ENCODE data around the gene ZNF667.

The ZNF667 gene

DNA sequence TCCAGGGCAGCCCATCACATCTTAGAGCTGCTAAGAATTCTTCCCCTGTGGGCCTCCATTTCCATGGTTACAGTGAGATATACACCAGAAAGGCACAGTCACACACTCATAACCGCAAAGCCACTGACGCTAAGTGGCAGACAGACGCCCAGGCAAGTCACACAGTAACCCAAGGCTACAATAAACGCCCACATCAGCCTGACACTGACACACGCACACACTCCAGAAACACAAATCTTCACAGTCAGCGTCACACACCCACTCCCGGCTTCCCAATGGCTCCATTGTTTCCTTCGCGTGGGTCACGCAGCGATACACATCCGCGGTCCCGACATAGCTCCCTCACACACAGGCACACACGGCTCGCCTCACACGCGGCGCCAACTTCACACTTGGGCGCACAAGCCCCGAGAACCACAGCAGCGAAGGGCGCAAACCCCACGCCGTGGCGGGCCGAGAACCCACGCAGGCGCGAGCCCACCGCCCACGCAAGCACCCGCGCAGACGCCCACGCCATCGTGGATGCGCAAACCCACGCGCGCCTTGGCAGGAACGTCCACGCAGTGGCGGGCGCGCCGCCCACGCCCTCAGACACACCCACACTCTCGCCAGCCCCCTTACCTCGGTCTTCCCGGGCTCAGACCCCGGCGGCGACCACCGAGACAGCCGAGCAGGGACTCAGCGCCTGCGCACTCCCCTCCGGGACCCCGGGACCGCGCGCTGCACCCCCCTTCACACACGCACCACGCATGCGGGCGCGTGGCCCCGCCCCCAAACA is at the start of gene ZNF667:
Gene ZNF667 (minus strand): TSS at position 695 of the 778 bp plus-strand sequence. CDS start 14,975 bp downstream, outside the sequence.
- DNase-seq: peak; percentile 37

DNA sequence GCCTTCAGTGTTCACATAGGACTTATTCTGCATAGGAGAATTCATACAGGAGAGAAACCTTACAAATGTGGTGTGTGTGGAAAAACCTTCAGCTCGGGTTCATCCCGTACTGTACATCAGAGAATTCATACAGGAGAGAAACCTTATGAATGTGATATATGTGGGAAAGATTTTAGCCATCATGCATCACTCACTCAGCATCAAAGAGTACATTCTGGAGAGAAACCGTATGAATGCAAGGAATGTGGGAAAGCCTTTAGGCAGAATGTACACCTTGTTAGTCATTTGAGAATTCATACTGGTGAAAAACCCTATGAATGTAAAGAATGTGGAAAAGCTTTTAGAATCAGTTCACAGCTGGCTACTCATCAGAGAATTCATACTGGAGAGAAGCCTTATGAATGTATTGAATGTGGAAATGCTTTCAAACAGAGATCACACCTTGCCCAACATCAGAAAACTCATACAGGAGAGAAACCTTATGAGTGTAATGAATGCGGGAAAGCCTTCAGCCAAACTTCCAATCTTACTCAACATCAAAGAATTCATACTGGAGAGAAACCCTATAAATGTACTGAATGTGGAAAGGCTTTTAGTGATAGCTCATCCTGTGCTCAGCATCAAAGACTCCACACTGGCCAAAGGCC is 48.2 kb upstream of the ZNF667 start:
- no peak for DNase-seq

DNA sequence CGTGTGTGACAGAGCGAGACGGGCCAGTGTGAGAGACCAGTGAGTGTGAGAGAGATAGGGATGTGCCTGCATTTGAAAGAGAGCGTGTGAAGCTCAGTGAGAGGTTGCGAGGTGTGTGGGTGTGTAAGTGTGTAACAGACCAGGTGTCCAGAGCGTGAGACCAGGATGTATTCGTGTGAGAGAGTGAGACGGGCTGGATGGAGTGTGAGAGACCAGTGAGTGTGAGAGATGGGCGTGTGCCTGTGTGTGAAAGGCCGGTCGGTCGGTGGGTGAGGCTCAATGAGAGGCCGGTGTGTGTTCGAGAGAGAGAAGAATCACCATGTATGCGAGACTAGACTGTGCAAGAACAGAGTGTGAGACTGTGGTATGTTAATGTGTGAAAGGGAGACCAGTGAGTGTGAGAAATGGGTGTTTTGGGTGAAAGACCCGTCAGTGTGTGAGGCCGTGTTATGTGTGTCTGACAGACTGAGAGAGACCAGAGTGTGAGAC is 31.2 kb upstream of the ZNF667 start:
- peak; percentile 23 for DNase-seq

DNA sequence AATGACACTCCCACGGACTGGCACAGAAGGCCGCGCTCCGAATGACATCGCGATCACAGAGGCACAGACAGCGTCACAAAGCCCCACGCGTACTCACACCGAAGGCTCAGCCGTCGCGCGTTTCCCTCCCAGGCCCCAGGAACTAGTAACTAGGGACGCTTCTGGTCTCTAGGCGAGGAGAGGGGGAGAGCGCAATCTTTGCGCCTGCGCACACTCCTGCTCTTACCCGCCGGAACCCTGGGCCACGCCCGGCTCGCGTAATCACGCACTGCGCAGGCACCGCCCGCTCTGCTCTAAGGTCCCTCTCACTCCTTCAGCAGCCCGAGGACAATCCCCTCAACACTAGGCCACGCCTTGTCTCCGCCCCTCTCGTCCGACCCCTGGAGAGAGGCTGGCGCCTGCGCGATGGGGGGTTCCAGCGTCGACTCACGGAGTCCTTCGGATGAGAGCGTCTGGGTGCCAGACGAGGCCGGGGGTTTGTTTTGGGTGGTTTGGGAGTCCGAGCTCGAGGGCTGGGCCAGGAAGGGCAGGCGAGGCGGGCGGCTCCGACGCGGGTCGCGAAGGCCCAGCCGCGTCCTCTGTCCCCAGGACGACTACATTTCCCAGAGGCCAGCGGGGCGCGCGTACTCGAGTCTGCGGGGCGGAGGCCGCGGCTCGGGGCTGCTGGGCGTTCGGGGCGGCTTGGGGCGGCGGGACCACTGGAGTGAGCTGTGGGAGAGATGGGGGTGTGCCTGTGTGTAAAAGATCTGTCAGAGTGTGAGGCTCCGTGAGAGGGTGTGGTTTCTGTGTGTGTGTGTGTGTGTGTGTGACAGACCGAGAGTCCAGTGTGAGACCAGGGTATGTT is 30.5 kb upstream of the ZNF667 start, which contains the start of gene ZNF471:
Gene ZNF471 (plus strand): TSS at position 410 of the 844 bp plus-strand sequence. CDS start 3,717 bp downstream, outside the sequence.
- peak; percentile 99 for DNase-seq

DNA sequence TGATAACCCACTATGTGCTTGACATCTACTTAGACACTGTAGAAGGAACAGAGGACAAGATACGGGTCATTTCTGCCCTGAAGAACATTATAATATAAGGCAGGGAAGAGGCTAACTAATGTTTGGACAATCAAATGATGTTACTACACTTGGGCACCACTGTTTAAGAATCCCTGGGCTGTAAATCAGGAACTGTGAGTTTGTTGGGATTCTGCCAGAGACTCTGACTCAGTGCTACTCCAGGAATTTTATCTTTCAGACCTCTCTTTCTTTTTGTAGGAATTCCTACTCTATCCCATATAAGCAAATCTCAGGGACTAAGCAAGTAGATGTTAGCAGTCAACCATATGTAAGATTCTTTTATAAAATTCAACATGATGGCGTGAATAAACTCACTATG is 27.4 kb upstream of the ZNF667 start:
- DNase-seq: no peak

DNA sequence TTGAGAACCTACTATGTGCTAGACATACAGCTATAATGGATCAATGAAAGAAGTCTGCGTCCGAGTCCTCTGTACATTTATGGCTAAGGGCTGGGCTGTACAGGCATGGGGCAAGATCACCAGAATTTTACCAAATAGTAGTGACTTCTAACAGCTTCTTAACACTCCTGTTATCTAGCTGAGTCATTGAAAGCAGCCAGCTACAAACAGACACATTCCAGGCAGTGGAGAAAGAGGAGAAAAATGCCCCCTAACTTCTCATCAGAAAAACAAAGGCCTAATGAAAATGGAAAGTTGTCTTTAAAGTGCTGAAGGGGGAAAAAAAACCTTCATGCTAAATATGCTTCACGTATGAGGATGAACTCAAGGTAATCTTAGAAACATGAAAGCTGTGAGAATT is 14.3 kb upstream of the ZNF667 start:
- DNase-seq: no peak

DNA sequence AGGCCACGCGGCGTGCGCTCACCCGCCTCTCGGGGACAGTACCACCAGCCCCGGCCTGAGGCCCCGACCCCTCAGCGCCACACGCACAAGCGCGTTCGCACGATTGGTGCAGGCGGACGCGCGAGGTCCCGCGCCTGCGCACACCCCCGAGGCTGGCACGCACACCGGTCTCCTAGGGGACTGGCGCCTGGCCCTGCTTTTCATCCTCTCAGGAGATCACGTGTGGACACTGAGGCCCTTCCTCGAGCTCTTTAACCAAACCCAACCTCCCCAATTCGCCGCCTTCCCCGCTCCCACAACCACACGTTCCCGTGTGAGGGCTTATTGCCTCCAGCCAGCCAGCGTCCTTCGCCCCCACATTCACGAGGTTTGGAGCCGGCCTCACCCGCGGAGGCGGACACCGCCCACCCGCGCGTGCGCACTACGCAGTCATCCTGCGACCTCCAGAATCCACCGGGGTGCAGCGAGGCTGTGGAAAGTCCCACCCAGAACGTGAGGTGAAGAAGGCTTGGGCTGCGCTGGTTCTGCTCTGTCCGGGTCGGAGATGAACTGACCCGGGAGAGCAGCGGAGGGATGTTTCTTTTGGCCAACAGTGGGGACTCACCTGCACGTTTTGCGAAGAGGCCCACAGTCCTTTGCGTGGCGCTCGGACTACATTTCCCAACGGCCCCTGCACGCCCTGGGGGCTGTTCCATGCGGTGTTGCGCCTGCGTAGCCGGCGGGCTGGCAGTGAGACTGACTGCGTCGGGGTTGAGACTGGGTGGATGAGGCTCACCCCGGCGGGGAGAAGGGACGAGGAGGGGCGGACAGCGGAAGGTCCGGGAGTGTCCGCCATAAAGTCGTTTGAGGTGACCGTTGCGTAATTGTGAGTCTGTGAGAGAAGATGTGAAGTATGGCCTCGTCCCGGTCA is 539 bp upstream of the ZNF667 start:
- DNase-seq: peak; percentile 94

DNA sequence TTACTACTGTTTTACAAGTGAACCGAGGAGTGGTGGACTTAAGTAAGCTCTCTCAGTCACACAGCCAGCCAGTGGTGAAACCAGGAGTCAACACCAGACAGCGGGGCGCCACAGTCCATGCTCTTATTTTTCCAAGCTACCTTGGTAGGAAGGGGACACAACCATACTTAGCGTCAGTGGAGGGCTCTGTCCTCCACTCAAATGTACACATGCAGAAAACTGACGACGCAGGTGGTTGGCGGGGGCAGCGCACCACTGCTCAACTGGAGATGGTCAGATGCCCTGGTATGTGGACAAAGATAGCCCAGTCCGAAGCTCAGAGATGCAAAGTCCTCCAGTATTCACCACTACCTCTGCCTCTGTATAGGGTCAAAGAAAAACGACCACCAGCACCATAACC is 1.1 kb downstream of the ZNF667 start:
- no peak for DNase-seq

DNA sequence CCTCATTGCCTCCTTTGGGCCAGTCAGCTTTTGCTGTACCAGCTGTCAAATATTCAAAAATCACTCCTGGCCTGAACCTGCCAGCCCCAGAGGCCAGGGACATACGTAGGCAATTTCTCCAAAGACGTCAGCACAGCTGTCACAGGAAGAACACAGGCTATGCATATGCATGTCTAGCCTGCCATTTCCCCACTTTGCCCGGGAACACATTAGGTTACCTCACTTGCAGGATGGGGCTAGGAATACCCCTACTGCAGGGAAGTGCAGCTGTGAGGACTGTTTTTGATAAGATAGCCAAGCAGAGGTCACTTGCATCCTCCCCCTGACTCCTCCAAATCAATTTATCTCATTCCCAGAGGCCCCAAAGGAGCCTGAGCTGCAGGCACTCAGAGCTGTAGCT is 2.8 kb downstream of the ZNF667 start:
- DNase-seq: no peak

DNA sequence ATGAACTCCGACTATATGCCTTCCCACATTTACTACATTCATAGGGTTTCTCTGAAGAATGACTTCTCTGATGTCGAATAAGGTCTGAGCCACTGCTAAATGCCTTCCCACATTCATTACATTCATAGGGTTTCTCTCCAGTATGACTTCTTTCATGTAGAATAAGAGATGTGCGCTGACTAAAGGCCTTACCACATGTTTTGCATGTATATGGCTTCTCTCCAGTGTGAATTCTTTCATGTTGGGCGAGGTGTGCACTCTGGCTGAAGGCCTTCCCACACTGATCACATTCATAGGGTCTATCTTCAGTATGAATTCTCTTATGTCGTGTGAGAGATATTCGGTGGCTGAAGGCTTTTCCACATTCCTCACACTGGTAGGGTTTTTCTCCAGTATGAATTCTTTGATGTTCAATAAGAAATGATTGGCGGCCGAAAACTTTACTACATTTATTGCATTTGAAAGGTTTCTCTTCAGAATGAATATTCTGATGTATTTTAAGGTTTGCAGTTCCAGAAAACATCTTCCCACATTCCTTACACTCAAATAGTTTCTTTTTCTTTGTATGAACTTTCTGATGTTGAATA is 35.8 kb downstream of the ZNF667 start:
- no peak for DNase-seq

DNA sequence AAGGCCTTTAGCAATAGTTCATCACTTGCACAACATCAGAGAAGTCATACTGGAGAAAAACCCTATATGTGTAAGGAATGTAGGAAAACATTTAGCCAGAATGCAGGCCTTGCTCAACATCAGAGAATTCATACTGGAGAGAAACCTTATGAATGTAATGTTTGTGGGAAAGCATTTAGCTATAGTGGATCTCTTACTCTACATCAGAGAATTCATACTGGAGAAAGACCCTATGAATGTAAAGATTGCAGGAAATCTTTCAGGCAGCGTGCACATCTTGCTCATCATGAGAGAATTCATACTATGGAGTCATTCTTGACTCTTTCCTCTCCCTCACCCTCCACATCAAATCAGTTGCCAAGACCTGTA is 53.2 kb downstream of the ZNF667 start:
- no peak for DNase-seq

DNA sequence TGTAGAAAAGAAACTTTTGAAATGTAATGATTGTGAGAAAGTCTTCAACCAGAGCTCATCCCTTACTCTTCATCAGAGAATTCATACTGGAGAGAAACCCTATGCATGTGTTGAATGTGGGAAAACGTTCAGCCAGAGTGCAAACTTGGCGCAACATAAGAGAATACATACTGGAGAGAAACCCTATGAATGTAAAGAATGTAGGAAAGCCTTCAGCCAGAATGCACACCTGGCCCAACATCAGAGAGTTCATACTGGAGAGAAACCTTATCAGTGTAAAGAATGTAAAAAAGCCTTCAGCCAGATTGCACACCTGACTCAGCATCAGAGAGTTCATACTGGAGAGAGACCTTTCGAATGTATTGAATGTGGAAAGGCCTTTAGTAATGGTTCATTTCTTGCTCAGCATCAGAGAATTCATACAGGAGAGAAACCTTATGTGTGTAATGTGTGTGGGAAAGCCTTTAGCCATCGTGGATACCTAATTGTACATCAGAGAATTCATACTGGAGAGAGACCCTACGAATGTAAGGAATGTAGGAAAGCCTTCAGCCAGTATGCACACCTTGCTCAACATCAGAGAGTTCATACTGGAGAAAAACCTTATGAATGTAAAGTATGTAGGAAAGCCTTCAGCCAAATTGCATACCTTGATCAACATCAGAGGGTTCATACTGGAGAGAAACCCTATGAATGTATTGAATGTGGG is 53.7 kb downstream of the ZNF667 start:
- peak; percentile 1 for DNase-seq

DNA sequence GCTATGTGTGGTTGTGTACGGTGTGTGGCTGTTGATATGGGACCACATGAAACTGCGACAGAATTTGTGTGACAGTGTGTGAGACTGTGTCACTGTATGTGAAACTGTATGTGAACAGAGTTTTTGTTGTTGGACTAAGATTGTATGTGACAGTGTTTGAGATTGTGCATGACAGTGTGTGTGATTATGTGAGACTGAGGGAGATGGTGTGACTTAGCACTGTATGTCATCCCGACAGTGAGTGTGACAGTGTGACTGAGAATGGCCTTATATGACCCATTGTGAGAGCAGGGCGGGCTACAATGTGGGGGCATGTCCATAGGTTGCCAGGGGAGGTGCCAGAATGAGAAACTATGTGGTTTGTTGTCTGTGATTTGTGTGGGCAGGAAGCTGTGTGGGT is 72.1 kb downstream of the ZNF667 start:
- no peak for DNase-seq

DNA sequence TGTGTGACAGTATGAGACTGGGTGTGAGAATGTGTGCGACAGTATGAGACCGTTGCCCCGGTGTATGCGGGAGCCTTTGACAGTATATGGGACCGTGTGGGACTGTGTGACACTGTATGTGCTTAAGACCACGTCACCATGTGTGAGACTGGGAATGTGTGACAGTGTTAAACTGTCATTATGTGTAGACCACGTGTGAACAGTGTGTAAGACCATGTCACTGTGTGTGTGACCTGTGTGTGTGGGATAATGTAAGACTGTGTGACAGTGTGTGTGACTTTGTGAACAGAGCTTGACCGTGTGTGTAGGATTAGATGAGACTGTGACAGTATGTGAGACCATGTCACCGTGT is 72.5 kb downstream of the ZNF667 start:
- peak; percentile 44 for DNase-seq

DNA sequence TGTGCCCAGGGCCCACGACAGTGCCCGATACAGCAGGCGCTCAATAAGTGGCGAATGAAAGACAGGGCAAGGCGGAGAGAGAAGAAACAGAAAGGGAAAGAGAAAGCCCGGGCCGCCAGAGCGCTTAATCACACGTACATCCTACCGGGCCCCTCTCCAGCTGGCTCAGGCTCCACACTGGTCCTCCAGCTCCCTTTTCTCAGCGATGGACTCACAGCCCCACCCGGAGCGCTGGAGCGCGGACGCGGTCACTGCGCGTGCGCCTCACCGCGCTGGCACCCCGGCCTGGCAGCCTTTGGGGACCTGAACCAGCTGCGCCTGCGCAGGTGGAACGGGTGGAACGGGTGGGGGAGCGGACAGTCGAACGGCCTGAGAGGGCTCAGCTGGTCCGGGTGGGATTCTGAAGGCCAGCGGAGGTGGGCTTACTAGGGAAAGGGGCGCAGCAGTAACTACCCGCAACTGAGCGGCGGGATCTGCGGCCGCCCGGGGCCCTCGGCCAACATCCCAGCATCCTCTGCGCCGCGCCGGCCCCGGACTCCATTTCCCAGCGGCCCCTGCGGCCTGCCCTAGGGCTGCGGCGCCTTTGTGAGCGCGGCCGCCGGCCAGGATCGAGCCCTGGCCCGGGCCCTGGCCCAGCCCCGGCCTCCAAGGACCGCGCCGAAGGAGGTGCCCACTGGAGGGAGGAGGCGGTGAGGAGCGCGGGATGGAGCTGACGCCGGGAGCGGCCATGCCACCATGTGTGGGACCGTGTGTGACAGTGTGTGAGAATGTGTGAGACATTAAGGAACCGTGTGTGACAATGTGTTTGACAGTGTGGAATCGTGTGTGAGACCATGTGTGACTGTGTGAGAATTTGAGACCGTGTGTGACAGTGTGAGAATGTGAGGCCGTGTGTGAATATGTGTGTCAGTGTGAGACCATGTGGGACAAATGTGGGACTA is 73.1 kb downstream of the ZNF667 start, which contains the start of gene ZNF583:
Gene ZNF583 (plus strand): TSS at position 569 of the 941 bp plus-strand sequence. CDS start 2,783 bp downstream, outside the sequence.
- DNase-seq: peak; percentile 91

DNA sequence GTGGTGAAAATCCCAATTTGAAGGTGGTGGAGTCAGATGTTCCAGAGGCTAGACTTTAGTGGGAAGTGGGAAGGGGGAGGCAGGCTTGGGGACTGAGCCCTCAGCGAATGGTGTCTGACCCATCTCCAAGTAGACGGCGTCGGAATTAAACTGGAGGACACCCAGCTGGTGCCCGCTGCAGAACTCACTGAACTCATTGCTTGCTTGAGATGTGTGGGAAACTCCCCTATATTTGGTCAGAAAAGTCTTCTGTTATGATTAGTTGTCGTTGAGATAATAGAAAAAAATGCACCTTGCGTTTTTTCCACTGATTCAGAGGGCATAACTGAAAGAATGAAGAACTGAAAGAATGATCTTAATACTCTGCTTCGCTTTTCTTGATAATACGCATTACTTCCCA is 73.9 kb downstream of the ZNF667 start:
- peak; percentile 4 for DNase-seq

DNA sequence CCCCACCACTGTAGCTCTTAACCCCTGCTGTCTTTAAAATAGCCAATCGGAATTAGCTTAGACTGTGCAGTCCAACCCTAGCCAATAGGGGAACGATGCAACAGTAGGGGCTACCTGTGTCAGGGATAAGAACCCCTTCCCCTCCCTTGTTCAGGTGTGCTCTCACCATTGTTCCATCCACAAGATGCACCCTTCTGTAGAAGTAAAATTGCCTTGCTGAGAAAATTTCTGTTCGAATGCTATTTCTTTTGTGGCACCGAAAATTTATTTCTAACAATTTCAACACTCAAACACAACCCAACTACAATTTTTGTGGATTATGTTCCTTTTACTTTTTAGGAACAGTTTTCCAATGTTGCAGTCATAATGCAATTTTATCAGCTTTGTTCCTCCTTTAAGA is 76.7 kb downstream of the ZNF667 start:
- no peak for DNase-seq

DNA sequence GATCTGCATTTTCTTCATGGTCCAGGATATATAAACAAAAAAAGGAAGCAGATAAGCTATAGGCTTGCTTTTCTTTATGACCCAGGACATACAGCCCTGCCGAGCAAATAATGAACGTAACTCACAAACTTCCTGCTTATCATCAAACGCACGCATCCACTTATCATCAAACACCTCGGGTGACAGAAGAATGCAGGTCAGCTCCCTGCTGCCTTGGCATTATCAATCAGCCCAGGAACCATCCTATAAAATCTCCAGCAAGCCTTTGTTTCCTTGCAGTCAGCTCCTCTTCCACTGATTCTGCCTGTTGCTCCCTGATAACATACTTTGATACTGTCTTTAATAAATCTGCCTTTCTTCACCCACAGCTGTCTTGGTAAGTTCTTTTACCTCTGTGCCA is 78.3 kb downstream of the ZNF667 start:
- DNase-seq: no peak

DNA sequence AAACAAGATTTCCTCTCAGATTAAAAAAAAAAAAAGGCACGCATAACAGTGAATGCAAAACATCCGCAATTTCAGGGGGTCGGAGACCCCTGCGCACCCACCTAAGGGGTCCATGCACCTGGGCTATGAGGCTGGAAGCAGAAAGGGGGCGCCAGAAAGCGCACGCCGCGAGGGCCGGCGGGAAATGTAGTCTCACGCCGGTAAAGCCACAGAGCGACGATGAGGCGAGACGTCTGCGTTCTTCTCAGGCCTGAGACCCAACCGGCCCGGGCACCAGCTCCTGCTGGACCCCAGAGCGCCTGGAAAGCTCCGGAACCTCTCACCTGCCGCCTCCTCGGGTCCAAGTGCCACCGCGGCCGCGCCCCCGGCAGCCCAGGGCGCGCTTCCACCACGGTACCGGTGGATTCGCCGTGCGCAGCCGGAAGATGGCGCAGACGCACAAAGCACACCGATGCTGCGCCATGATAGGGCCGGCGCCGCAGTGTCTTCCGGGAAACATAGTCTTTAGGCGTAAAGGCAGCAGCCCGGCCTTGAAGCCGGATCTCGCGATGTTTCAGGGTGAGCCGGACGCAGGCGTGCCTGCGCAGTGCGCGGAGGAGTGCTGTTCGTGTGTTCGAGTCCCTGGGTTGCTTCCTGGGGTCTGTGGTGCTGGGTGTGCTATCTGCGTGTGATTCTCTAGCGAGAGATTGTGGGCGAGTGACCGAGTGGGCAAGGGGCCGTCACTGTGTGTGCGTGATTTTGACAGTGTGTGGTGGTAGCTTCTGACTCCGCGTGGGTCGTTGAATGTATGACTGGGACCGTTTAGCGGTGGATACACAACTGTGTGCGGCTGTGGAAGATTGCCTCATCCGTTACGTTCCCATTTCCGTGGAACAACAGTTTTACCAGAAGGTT is 83.8 kb downstream of the ZNF667 start, which contains the start of gene ZNF582:
Gene ZNF582 (minus strand): TSS at position 416 of the 894 bp plus-strand sequence. CDS start 1,782 bp downstream, outside the sequence.
- peak; percentile 96 for DNase-seq
